Fibroblast of lung (primary cell): ENCODE data around the gene NPY1R. TPM values are rescaled to one million over a fixed set of nuclear protein-coding genes. Genes with fewer than 3 reads are reported as not detected.
A peak's percentile ranks its signal among the peaks of the same experiment; 100 is the strongest.

Source experiments
- DNase-seq, 2 donors: peaks; one replicate each; pipeline versions ENCODE4 v3.0.0 to v3.0.0-alpha.2; 2010; ENCODE audit warnings: low read depth in 2 of 2
- H2AFZ ChIP-seq: 2 replicates; pipeline ENCODE4 v1.5.1; 2012; ENCODE audit warnings: low read length, control low read depth, inconsistent platforms
- H3K27ac ChIP-seq: 2 replicates; pipeline ENCODE4 v1.5.1; 2011; ENCODE audit warnings: low read length, control low read depth; ENCODE audit not compliant: insufficient read depth
- H3K27me3 ChIP-seq: 2 replicates; pipeline ENCODE4 v1.5.1; 2011; ENCODE audit warnings: mild to moderate bottlenecking, low read length; ENCODE audit not compliant: control insufficient read depth, insufficient read depth
- H3K36me3 ChIP-seq: 2 replicates; pipeline ENCODE4 v1.5.1; 2011; ENCODE audit warnings: low read length; ENCODE audit not compliant: control insufficient read depth, insufficient read depth
- H3K4me1 ChIP-seq: 2 replicates; pipeline ENCODE4 v1.5.1; 2011; ENCODE audit warnings: low read length; ENCODE audit not compliant: control insufficient read depth, insufficient read depth; ENCODE audit errors: extremely low read depth
- H3K4me2 ChIP-seq: 2 replicates; pipeline ENCODE4 v1.5.1; 2011; ENCODE audit warnings: low read length, control low read depth; ENCODE audit not compliant: insufficient read depth; ENCODE audit errors: extremely low read depth
- H3K4me3 ChIP-seq, 4 experiments: fragments of 200-600 bp in 1 of 4; sonication (generic) in 1 of 4; replicated peaks in 1 of 4; 2 replicates each; pipeline ENCODE4 v1.5.1; 2011 to 2016; ENCODE audit warnings: low read length in 4 of 4, low read depth in 3 of 4, mild to moderate bottlenecking in 3 of 4, control low read depth in 2 of 4, inconsistent platforms in 1 of 4, mixed read lengths in 1 of 4; ENCODE audit not compliant: insufficient read depth in 1 of 4; ENCODE audit errors: control extremely low read depth in 1 of 4
- H3K79me2 ChIP-seq: 2 replicates; pipeline ENCODE4 v1.5.1; 2012; ENCODE audit warnings: mild to moderate bottlenecking, low read length, inconsistent platforms; ENCODE audit not compliant: control insufficient read depth, insufficient read depth
- H3K9ac ChIP-seq: 2 replicates; pipeline ENCODE4 v1.5.1; 2011; ENCODE audit warnings: mild to moderate bottlenecking, low read length, control low read depth; ENCODE audit not compliant: insufficient read depth
- H3K9me3 ChIP-seq: 2 replicates; pipeline ENCODE4 v1.5.1; 2012; ENCODE audit warnings: low read depth, low read length; ENCODE audit not compliant: control insufficient read depth, insufficient read depth
- H4K20me1 ChIP-seq: 2 replicates; pipeline ENCODE4 v1.5.1; 2011; ENCODE audit warnings: low read length; ENCODE audit not compliant: control insufficient read depth, insufficient read depth; ENCODE audit errors: extremely low read depth
- CTCF ChIP-seq, 2 donors: IDR thresholded peaks in 1 of 2; conservative IDR thresholded peaks in 1 of 2; 1 replicate in 1 of 2; 2 replicates in 1 of 2; pipeline ENCODE4 v1.5.1; 2011 to 2012; ENCODE audit warnings: low read length in 2 of 2, control low read depth in 1 of 2, inconsistent platforms in 1 of 2, low read depth in 1 of 2, mild to moderate bottlenecking in 1 of 2
- EZH2 ChIP-seq: IDR thresholded peaks from 2 replicates; pipeline ENCODE4 v1.5.1; 2012; ENCODE audit warnings: low read length, control low read depth, mild to moderate bottlenecking; ENCODE audit errors: missing control alignments
- polyA plus RNA-seq, 2 donors: library from polyadenylated mRNA; depleted of rRNA in 1 of 2; stranded (reverse) in 1 of 2; unstranded in 1 of 2; fragments of >200 nt; gene quantifications; 2 replicates each; pipeline ENCODE4 v1.2.1, GENCODE V29; 2011 to 2012; ENCODE audit warnings: missing spikeins in 1 of 2
- total RNA-seq: library from RNA; depleted of rRNA; stranded (reverse); fragments of >200 nt; gene quantifications from 2 replicates; pipeline ENCODE4 v1.2.1, GENCODE V29; 2014

The NPY1R gene
- total and polyA plus RNA-seq, 2 donors (not counting 1 experiment from before 2014, with no cell fraction given) = under 0.01 to 0.02 TPM

GRCh38 chr4:163330916-163331628 is 1.3 kb downstream of the NPY1R start:
- Histone ChIP-seq H3K27ac (no peak overlapping the region), H4K20me1 (no peaks in the 10 kb centered on the region), H3K27me3 (peaks cover 14% of the 10 kb centered on the region), H3K9ac (no peak overlapping the region), H3K4me1 (peaks cover 3% of the 10 kb centered on the region), H3K36me3 (no peaks in the 10 kb centered on the region), H3K4me3 (peak overlapping the region in 1 of 4 experiments; percentile 10), H3K79me2 (no peaks in the 10 kb centered on the region), H2AFZ (no peak overlapping the region), H3K9me3 (no peaks in the 10 kb centered on the region), H3K4me2 (no peak overlapping the region)
- DNase-seq = no peak
- TF ChIP-seq EZH2 (peak; percentile 66), CTCF (conservative IDR thresholded peaks at IDR 0.05 in 1 of 2, IDR thresholded peaks at IDR 0.05 in 1 of 2; ENCODE audit: low read depth in 1 of 2, low read length in 2 of 2) (no peak)

GRCh38 chr4:163317110-163317509 is 15.3 kb downstream of the NPY1R start:
- Histone ChIP-seq H4K20me1 (no peaks in the 10 kb centered on the region), H3K9me3 (no peaks in the 10 kb centered on the region), H3K4me1 (no peaks in the 10 kb centered on the region), H3K4me3 (no peak overlapping the region), H3K4me2 (no peak overlapping the region), H3K36me3 (no peaks in the 10 kb centered on the region), H3K27ac (no peak overlapping the region), H3K9ac (no peak overlapping the region), H3K27me3 (no peaks in the 10 kb centered on the region), H2AFZ (no peak overlapping the region), H3K79me2 (no peaks in the 10 kb centered on the region)
- no peak for DNase-seq
- no peak for TF ChIP-seq CTCF (conservative IDR thresholded peaks at IDR 0.05 in 1 of 2, IDR thresholded peaks at IDR 0.05 in 1 of 2; ENCODE audit: low read depth in 1 of 2, low read length in 2 of 2)
- no peak for TF ChIP-seq EZH2

- H3K27ac ChIP-seq = no peak overlapping the region
- H2AFZ ChIP-seq = no peak overlapping the region
- no peaks in the 10 kb centered on the region for H3K79me2 ChIP-seq
- DNase-seq = no peak
- H3K27me3 ChIP-seq = no peaks in the 10 kb centered on the region
- no peaks in the 10 kb centered on the region for H3K36me3 ChIP-seq
- no peak for TF ChIP-seq EZH2
- no peak for TF ChIP-seq CTCF (conservative IDR thresholded peaks at IDR 0.05 in 1 of 2, IDR thresholded peaks at IDR 0.05 in 1 of 2; ENCODE audit: low read depth in 1 of 2, low read length in 2 of 2)
- H3K4me1 ChIP-seq = no peaks in the 10 kb centered on the region
- H3K4me3 ChIP-seq = no peak overlapping the region
- H3K4me2 ChIP-seq = no peak overlapping the region
- no peaks in the 10 kb centered on the region for H3K9me3 ChIP-seq
- no peaks in the 10 kb centered on the region for H4K20me1 ChIP-seq
- H3K9ac ChIP-seq = no peak overlapping the region
Observed at GRCh38 chr4:163309466-163309865, 22.9 kb downstream of the NPY1R start.
